ENCODE results near the gene STX18.

Gene STX18

DNA sequence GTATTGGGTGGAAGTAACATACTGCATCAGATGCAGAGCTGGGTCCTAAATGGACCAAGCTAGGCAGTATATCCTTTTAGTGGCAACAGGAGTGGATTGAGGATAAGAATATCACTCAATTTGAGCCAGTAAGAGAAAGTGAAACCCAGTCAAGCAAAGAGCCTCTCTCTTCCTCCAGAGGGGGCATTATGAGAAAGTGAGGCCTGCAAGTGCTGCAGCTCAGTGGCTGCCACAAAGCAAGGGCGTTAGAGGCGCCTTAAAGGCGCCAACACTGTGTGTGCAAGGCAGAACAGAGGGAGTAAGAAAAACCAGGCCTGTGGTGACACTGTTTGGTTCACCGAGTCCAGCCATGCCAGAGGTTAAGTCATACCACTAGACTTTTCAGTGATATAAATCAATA, 17.5 kb downstream of the STX18 start:
- Histone ChIP-seq H3K27ac (ENCODE audit: low read length) (peak overlapping the region; percentile 1; the same call in 1 of the 2 replicates), H3K9ac (ENCODE audit: low read length) (no peak overlapping the region), H3K27me3 (replicated peaks; ENCODE audit: insufficient read depth, low read length) (no peaks in the 10 kb centered on the region), H3K4me2 (ENCODE audit: low read depth, low read length) (peak overlapping the region; percentile 56), H3K4me1 (ENCODE audit: low read length) (peaks cover 16% of the 10 kb centered on the region; the same call in 1 of the 2 replicates), H3F3A (ENCODE audit: insufficient read depth, low read length) (no peaks in the 10 kb centered on the region), H4K20me1 (ENCODE audit: insufficient read depth, low read length) (0 out of 2 replicates have a peak, but pooled peaks cover 6% of the 10 kb centered on the region), H3K79me2 (ENCODE audit: low read length) (peaks cover 89% of the 10 kb centered on the region), H3K4me3 (ENCODE audit: low read length) (no peak overlapping the region), H3K36me3 (replicated peaks; ENCODE audit: insufficient read depth, low read length) (no peaks in the 10 kb centered on the region), H2AFZ (ENCODE audit: low read length) (no peak overlapping the region), H3K9me3 (replicated peaks; ENCODE audit: insufficient read depth, low read length) (no peaks in the 10 kb centered on the region), H3K9me2 (replicated peaks; ENCODE audit: insufficient read depth, low read length) (no peaks in the 10 kb centered on the region)
- peak; percentile 90 for DNase-seq
- TF ChIP-seq, protein P1, sequence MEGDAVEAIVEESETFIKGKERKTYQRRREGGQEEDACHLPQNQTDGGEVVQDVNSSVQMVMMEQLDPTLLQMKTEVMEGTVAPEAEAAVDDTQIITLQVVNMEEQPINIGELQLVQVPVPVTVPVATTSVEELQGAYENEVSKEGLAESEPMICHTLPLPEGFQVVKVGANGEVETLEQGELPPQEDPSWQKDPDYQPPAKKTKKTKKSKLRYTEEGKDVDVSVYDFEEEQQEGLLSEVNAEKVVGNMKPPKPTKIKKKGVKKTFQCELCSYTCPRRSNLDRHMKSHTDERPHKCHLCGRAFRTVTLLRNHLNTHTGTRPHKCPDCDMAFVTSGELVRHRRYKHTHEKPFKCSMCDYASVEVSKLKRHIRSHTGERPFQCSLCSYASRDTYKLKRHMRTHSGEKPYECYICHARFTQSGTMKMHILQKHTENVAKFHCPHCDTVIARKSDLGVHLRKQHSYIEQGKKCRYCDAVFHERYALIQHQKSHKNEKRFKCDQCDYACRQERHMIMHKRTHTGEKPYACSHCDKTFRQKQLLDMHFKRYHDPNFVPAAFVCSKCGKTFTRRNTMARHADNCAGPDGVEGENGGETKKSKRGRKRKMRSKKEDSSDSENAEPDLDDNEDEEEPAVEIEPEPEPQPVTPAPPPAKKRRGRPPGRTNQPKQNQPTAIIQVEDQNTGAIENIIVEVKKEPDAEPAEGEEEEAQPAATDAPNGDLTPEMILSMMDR (IDR thresholded peaks at IDR 0.05; ENCODE audit: low read length) = peak; percentile 54
- TF ChIP-seq EZH2 (optimal IDR thresholded peaks at IDR 0.05; ENCODE audit: low read depth, low read length) = no peak

DNA sequence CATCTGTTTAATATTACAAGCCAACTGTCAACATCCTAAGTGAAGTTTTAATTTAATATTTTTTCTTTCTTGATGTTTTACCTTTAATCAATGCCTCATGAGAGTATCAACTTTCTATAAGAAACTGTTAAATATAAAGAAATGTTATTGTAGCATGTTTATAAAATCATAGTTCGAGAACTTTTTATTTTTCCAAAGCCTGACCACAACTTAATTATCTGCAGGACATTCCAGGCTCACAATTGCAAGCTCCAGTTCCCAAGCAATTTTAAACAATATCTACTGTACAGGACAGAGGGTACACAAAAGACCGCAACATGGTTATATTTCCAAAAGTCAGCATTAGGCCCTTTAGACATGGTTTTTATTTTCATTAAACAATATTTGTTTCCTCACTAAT, 20.1 kb downstream of the STX18 start:
- H4K20me1 ChIP-seq (ENCODE audit: insufficient read depth, low read length) = peaks cover 2% of the 10 kb centered on the region; the same call in 1 of the 2 replicates
- no peaks in the 10 kb centered on the region for H3F3A ChIP-seq (ENCODE audit: insufficient read depth, low read length)
- no peaks in the 10 kb centered on the region for H3K27me3 ChIP-seq (replicated peaks; ENCODE audit: insufficient read depth, low read length)
- H3K9me2 ChIP-seq (replicated peaks; ENCODE audit: insufficient read depth, low read length) = no peaks in the 10 kb centered on the region
- no peaks in the 10 kb centered on the region for H3K36me3 ChIP-seq (replicated peaks; ENCODE audit: insufficient read depth, low read length)
- TF ChIP-seq EZH2 (optimal IDR thresholded peaks at IDR 0.05; ENCODE audit: low read depth, low read length) (no peak), EZH2phosphoT487 (IDR thresholded peaks at IDR 0.05; ENCODE audit: low read length) (no peak)
- H3K79me2 ChIP-seq (ENCODE audit: low read length) = peaks cover 87% of the 10 kb centered on the region
- no peak overlapping the region for H3K4me2 ChIP-seq (ENCODE audit: low read depth, low read length)
- H3K27ac ChIP-seq (ENCODE audit: low read length) = no peak overlapping the region
- no peaks in the 10 kb centered on the region for H3K9me3 ChIP-seq (replicated peaks; ENCODE audit: insufficient read depth, low read length)
- DNase-seq = no peak
- H3K9ac ChIP-seq (ENCODE audit: low read length) = no peak overlapping the region
- peaks cover 16% of the 10 kb centered on the region; the same call in 1 of the 2 replicates for H3K4me1 ChIP-seq (ENCODE audit: low read length)
- no peak overlapping the region for H3K4me3 ChIP-seq (ENCODE audit: low read length)
- no peak overlapping the region for H2AFZ ChIP-seq (ENCODE audit: low read length)

DNA sequence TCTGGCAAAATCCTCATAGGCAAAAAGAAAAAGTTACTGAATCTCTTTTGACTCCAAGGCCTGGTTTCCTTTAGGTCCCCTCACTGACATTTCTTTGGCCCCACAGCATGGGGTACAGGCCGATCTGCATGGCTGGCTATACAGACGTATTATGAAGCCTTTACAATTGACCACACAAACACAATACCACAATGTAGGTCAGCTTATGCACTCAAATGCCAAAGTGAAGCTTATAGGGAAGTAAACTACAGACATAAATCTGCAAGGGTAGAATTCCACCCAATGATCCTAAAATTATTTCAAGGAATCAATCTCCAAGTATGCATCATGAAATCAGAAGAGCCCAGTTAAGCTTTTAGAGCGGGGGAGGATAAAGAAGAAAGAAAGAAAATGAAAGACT, 20.7 kb downstream of the STX18 start:
- Histone ChIP-seq H3K4me3 (ENCODE audit: low read length) (no peak overlapping the region), H3K9ac (ENCODE audit: low read length) (no peak overlapping the region), H3K4me2 (ENCODE audit: low read depth, low read length) (no peak overlapping the region), H3K36me3 (replicated peaks; ENCODE audit: insufficient read depth, low read length) (no peaks in the 10 kb centered on the region), H3K27me3 (replicated peaks; ENCODE audit: insufficient read depth, low read length) (no peaks in the 10 kb centered on the region), H4K20me1 (ENCODE audit: insufficient read depth, low read length) (peaks cover 3% of the 10 kb centered on the region; the same call in 1 of the 2 replicates), H3K79me2 (ENCODE audit: low read length) (peaks cover 86% of the 10 kb centered on the region), H3K9me2 (replicated peaks; ENCODE audit: insufficient read depth, low read length) (no peaks in the 10 kb centered on the region), H3F3A (ENCODE audit: insufficient read depth, low read length) (no peaks in the 10 kb centered on the region), H3K4me1 (ENCODE audit: low read length) (peaks cover 16% of the 10 kb centered on the region; the same call in 1 of the 2 replicates), H3K9me3 (replicated peaks; ENCODE audit: insufficient read depth, low read length) (no peaks in the 10 kb centered on the region), H3K27ac (ENCODE audit: low read length) (no peak overlapping the region), H2AFZ (ENCODE audit: low read length) (no peak overlapping the region)
- DNase-seq = no peak
- no peak for TF ChIP-seq EZH2 (optimal IDR thresholded peaks at IDR 0.05; ENCODE audit: low read depth, low read length)
- TF ChIP-seq, protein P1 (IDR thresholded peaks at IDR 0.05; ENCODE audit: low read length) = no peak
- no peak for TF ChIP-seq EZH2phosphoT487 (IDR thresholded peaks at IDR 0.05; ENCODE audit: low read length)

DNA sequence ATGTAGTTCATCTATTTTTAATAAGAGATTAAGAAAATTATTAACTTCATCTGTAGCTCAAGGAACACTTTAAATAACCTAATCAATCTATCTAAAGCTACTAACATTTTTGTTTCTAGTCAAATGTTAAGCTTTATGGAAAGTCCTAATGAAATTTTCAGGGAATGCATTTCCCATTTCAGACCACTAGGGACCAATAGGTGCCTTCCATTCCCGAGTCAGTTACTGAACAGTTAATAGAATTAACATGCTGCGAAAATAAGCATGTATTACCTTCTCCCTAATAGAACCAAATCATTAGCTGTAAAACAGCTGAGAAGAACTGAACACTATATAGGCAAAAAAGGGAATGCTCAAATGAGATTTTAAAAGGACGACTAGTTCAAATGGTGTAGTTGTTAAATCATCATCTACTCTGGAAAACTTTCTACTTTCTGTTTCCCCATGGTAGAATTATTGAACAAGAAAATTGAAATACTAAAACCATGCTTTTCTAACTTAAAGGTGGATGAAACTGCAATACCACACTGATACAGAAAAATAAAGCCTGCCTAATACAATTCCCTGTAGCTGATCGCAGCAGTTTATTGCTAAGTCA, 22.5 kb downstream of the STX18 start:
- no peaks in the 10 kb centered on the region for H3F3A ChIP-seq (ENCODE audit: insufficient read depth, low read length)
- no peak overlapping the region for H3K9ac ChIP-seq (ENCODE audit: low read length)
- H2AFZ ChIP-seq (ENCODE audit: low read length) = no peak overlapping the region
- no peak overlapping the region for H3K4me2 ChIP-seq (ENCODE audit: low read depth, low read length)
- H3K36me3 ChIP-seq (replicated peaks; ENCODE audit: insufficient read depth, low read length) = no peaks in the 10 kb centered on the region
- TF ChIP-seq EZH2 (optimal IDR thresholded peaks at IDR 0.05; ENCODE audit: low read depth, low read length) = no peak
- TF ChIP-seq, protein P1 (IDR thresholded peaks at IDR 0.05; ENCODE audit: low read length) = peak; percentile 32
- no peak for TF ChIP-seq EZH2phosphoT487 (IDR thresholded peaks at IDR 0.05; ENCODE audit: low read length)
- peaks cover 11% of the 10 kb centered on the region for H3K4me1 ChIP-seq (ENCODE audit: low read length)
- no peaks in the 10 kb centered on the region for H3K27me3 ChIP-seq (replicated peaks; ENCODE audit: insufficient read depth, low read length)
- no peak overlapping the region for H3K4me3 ChIP-seq (ENCODE audit: low read length)
- H3K27ac ChIP-seq (ENCODE audit: low read length) = no peak overlapping the region
- H3K9me2 ChIP-seq (replicated peaks; ENCODE audit: insufficient read depth, low read length) = no peaks in the 10 kb centered on the region
- H3K9me3 ChIP-seq (replicated peaks; ENCODE audit: insufficient read depth, low read length) = no peaks in the 10 kb centered on the region
- peaks cover 88% of the 10 kb centered on the region for H3K79me2 ChIP-seq (ENCODE audit: low read length)
- peaks cover 3% of the 10 kb centered on the region; the same call in 1 of the 2 replicates for H4K20me1 ChIP-seq (ENCODE audit: insufficient read depth, low read length)
- no peak for DNase-seq
